GM19438 (cell line): ENCODE measurements around the gene RIMKLB.
A peak's percentile ranks its signal among the peaks of the same experiment; 100 is the strongest.

Experiments
- ATAC-seq: cut with Tn5 transposase; IDR thresholded peaks from one replicate; pipeline ENCODE4 v1.9.1; 2021; ENCODE audit warnings: low read depth; ENCODE audit not compliant: unreplicated experiment

The RIMKLB gene

GRCh38 chr12:8697476-8698131 lies at the start of gene RIMKLB:
Gene RIMKLB (plus strand): TSS chr12:8697991. CDS start chr12:8713867, 15,876 bp downstream.
- peak; percentile 78 for ATAC-seq

GRCh38 chr12:8648576-8649205 lies 49.1 kb upstream of the RIMKLB start:
- peak; percentile 50 for ATAC-seq

GRCh38 chr12:8655421-8655820 lies 42.4 kb upstream of the RIMKLB start:
- no peak for ATAC-seq

GRCh38 chr12:8658346-8658745 lies 39.4 kb upstream of the RIMKLB start:
- ATAC-seq: no peak

GRCh38 chr12:8661016-8661415 lies 36.8 kb upstream of the RIMKLB start:
- no peak for ATAC-seq

GRCh38 chr12:8661751-8662150 lies 36.0 kb upstream of the RIMKLB start:
- ATAC-seq: no peak

- no peak for ATAC-seq
These were observed 35.2 kb upstream of the RIMKLB start, which contains the start of gene MFAP5 for GRCh38 chr12:8662593-8662992. Gene MFAP5 (minus strand): TSS chr12:8662826. CDS start chr12:8662104, 722 bp downstream.

GRCh38 chr12:8664228-8664913 lies 33.4 kb upstream of the RIMKLB start:
- no peak for ATAC-seq

GRCh38 chr12:8665759-8666158 lies 32.0 kb upstream of the RIMKLB start:
- ATAC-seq: no peak

GRCh38 chr12:8667270-8667669 lies 30.5 kb upstream of the RIMKLB start:
- ATAC-seq: no peak

GRCh38 chr12:8668441-8668840 lies 29.4 kb upstream of the RIMKLB start:
- no peak for ATAC-seq

- no peak for ATAC-seq
These were observed 25.4 kb upstream of the RIMKLB start for GRCh38 chr12:8672381-8672780.

- no peak for ATAC-seq
These were observed 22.2 kb upstream of the RIMKLB start for GRCh38 chr12:8675591-8676036.

GRCh38 chr12:8676651-8677050 lies 21.1 kb upstream of the RIMKLB start:
- ATAC-seq: no peak

- ATAC-seq: no peak
These were observed 20.4 kb upstream of the RIMKLB start for GRCh38 chr12:8677362-8677761.

GRCh38 chr12:8678661-8679111 lies 19.1 kb upstream of the RIMKLB start:
- ATAC-seq: no peak

- no peak for ATAC-seq
These were observed 17.3 kb upstream of the RIMKLB start for GRCh38 chr12:8680533-8680932.

- ATAC-seq: no peak
These were observed 16.5 kb upstream of the RIMKLB start for GRCh38 chr12:8681129-8681884.

- ATAC-seq: no peak
These were observed 12.7 kb upstream of the RIMKLB start for GRCh38 chr12:8685051-8685450.

- no peak for ATAC-seq
These were observed 9.8 kb upstream of the RIMKLB start for GRCh38 chr12:8687846-8688601.
